ENCODE data around the gene ZNF557. TPM values are rescaled to one million over a fixed set of nuclear protein-coding genes. Genes with fewer than 3 reads are reported as not detected.
"Not testable (repeated sequence)": the region's sequence is repeated elsewhere in the genome, so short reads cannot be mapped to it uniquely, and the experiment has no call there.

ZNF557 gene
- 11.6 and 14.0 TPM in 2 replicates for total RNA-seq

DNA sequence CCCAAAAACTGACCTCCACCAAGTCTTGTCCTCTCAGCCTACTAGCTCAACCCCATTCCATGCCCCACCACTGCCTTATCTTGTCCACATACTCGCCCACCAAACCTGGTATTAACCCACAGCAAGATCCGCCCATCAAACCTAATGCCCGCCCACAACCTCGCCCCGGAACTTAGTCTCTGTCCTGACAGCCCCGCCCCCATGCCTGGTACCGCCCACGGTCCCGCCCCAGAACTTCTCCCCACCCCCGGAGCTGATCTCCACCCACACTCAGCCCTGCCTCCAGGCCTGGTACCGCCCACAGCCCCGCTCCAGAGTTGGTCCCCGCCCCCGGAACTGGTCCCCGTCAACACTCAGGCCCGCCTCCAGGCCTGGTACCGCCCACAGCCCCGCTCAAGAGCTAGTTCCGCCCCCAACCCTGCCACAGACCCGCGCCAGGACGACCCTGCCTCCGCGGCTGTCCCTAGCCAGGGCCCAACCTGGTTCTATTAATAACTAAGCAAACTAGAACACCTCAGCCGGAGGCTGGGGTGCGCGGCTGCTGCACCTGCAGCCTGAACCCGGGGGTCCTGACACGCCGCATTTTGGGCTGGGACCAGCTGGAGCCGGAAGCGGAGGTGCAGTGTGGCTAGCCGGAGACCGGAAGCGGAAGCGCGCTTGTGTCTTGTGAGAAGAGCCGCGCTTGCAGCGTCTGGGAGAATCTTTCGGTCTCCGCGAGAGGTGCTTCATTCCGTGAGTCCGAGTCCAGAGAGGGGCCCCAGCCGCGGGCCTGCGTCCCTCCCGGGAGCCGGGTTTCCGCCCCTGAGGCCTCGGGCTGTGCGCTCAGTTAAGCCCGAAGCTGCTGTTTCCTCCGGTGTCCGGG lies at the start of gene ZNF557:
TSS of gene ZNF557 (plus strand) at position 662 of the 862 bp plus-strand sequence. CDS start 5,372 bp downstream, outside the sequence.
- Histone ChIP-seq H3K4me3 (ENCODE audit: low read depth, low read length) (peak within 1 kb of the TSS; percentile 95), H3K27me3 (ENCODE audit: control insufficient read depth, insufficient read depth, low read length) (no peaks in the 10 kb centered on the region), H3K36me3 (ENCODE audit: control insufficient read depth, insufficient read depth, low read length) (peaks cover 10% of the 10 kb centered on the region)
- FAIRE-seq (no peak), DNase-seq (ENCODE audit: low read depth) (peak; percentile 88)
- TF ChIP-seq, protein P1, sequence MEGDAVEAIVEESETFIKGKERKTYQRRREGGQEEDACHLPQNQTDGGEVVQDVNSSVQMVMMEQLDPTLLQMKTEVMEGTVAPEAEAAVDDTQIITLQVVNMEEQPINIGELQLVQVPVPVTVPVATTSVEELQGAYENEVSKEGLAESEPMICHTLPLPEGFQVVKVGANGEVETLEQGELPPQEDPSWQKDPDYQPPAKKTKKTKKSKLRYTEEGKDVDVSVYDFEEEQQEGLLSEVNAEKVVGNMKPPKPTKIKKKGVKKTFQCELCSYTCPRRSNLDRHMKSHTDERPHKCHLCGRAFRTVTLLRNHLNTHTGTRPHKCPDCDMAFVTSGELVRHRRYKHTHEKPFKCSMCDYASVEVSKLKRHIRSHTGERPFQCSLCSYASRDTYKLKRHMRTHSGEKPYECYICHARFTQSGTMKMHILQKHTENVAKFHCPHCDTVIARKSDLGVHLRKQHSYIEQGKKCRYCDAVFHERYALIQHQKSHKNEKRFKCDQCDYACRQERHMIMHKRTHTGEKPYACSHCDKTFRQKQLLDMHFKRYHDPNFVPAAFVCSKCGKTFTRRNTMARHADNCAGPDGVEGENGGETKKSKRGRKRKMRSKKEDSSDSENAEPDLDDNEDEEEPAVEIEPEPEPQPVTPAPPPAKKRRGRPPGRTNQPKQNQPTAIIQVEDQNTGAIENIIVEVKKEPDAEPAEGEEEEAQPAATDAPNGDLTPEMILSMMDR (IDR thresholded peaks at IDR 0.05; ENCODE audit: insufficient read depth, low read length, severe bottlenecking): no peak

DNA sequence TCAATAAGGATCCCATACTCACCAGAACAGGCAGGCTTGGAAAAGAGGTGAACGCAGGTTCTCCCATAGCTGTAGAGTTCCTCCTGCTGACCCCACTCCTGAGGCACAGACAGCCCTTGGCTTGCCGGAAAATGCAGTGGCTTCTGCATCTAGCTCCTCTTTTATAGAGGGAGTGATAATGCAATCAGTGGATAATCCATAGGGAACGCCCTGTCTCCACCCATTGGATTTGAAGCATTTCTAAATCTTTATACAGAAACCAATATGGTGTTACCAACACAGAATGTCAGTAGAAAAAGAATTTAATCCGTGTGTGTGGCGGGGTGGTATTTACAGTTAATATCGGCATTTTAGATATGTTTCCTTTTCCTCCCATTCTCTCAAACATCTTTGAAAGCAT lies 48.2 kb upstream of the ZNF557 start, which contains the start of gene MBD3L2B:
TSS of gene MBD3L2B (minus strand) at position 101 of the 400 bp plus-strand sequence. CDS start at position 67, 34 bp downstream.
- H3K36me3 ChIP-seq (ENCODE audit: control insufficient read depth, insufficient read depth, low read length); H3K4me3 ChIP-seq (ENCODE audit: low read depth, low read length); DNase-seq (ENCODE audit: low read depth); FAIRE-seq; H3K27me3 ChIP-seq (ENCODE audit: control insufficient read depth, insufficient read depth, low read length): not testable (repeated sequence)

DNA sequence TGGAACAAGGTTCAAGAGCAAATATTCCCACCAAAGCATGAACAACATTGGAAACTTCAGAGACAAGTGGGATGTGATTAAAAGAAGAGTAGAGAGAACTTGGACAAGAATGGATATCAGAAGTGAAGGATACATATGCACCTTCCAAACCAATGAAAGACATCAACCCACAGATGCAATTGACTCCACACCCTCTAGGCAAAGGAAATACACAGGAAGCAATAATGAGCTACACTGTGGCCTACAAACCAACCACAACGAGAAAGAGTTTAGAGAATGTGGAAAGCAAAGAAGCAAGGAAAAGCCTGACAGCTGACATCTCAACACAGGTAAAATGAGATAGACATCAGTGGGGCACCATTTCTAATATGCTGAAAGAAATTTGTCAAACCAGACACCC lies 40.7 kb upstream of the ZNF557 start:
- not testable (repeated sequence) for H3K4me3 ChIP-seq (ENCODE audit: low read depth, low read length); FAIRE-seq; DNase-seq (ENCODE audit: low read depth); H3K36me3 ChIP-seq (ENCODE audit: control insufficient read depth, insufficient read depth, low read length); H3K27me3 ChIP-seq (ENCODE audit: control insufficient read depth, insufficient read depth, low read length)

DNA sequence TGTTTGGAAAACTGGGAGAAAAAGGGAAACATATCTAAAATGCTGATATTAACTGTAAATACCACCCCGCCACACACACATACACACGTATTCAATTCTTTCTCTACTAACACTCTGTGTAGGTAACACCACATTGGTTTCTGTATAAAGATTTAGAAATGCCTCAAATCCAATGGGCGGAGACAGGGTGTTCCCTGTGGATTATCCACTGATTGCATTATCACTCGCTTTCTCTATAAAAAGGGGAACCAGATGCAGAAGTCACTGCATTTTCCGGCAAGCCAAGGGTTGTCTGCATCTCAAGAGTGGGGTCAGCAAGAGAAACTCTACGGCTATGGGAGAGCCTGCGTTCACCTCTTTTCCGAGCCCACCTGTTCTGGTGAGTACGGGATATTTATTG lies 39.2 kb upstream of the ZNF557 start, which contains the start of gene MBD3L5:
TSS of gene MBD3L5 (plus strand) at position 301 of the 400 bp plus-strand sequence. CDS start at position 335, 34 bp downstream.
- DNase-seq (ENCODE audit: low read depth); H3K36me3 ChIP-seq (ENCODE audit: control insufficient read depth, insufficient read depth, low read length); H3K4me3 ChIP-seq (ENCODE audit: low read depth, low read length); H3K27me3 ChIP-seq (ENCODE audit: control insufficient read depth, insufficient read depth, low read length); FAIRE-seq: not testable (repeated sequence)

DNA sequence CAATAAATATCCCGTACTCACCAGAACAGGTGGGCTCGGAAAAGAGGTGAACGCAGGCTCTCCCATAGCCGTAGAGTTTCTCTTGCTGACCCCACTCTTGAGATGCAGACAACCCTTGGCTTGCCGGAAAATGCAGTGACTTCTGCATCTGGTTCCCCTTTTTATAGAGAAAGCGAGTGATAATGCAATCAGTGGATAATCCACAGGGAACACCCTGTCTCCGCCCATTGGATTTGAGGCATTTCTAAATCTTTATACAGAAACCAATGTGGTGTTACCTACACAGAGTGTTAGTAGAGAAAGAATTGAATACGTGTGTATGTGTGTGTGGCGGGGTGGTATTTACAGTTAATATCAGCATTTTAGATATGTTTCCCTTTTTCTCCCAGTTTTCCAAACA lies 29.4 kb upstream of the ZNF557 start, which contains the start of gene MBD3L4:
TSS of gene MBD3L4 (minus strand) at position 101 of the 400 bp plus-strand sequence. CDS start at position 66, 35 bp downstream.
- not testable (repeated sequence) for H3K36me3 ChIP-seq (ENCODE audit: control insufficient read depth, insufficient read depth, low read length); FAIRE-seq; H3K27me3 ChIP-seq (ENCODE audit: control insufficient read depth, insufficient read depth, low read length); H3K4me3 ChIP-seq (ENCODE audit: low read depth, low read length); DNase-seq (ENCODE audit: low read depth)

DNA sequence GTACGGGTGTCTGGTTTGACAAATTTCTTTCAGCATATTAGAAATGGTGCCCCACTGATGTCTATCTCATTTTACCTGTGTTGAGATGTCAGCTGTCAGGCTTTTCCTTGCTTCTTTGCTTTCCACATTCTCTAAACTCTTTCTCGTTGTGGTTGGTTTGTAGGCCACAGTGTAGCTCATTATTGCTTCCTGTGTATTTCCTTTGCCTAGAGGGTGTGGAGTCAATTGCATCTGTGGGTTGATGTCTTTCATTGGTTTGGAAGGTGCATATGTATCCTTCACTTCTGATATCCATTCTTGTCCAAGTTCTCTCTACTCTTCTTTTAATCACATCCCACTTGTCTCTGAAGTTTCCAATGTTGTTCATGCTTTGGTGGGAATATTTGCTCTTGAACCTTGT lies 27.9 kb upstream of the ZNF557 start:
- not testable (repeated sequence) for H3K36me3 ChIP-seq (ENCODE audit: control insufficient read depth, insufficient read depth, low read length); DNase-seq (ENCODE audit: low read depth); FAIRE-seq; H3K27me3 ChIP-seq (ENCODE audit: control insufficient read depth, insufficient read depth, low read length); H3K4me3 ChIP-seq (ENCODE audit: low read depth, low read length)

- not testable (repeated sequence) for DNase-seq (ENCODE audit: low read depth); H3K36me3 ChIP-seq (ENCODE audit: control insufficient read depth, insufficient read depth, low read length); H3K27me3 ChIP-seq (ENCODE audit: control insufficient read depth, insufficient read depth, low read length); FAIRE-seq; H3K4me3 ChIP-seq (ENCODE audit: low read depth, low read length)
Measured at GRCh38 chr19:7049021-7049420, 20.5 kb upstream of the ZNF557 start, which contains the start of gene MBD3L2. Gene MBD3L2 (plus strand): TSS chr19:7049321. CDS start chr19:7049374, 53 bp downstream.

- H3K36me3 ChIP-seq (ENCODE audit: control insufficient read depth, insufficient read depth, low read length); FAIRE-seq; DNase-seq (ENCODE audit: low read depth); H3K4me3 ChIP-seq (ENCODE audit: low read depth, low read length); H3K27me3 ChIP-seq (ENCODE audit: control insufficient read depth, insufficient read depth, low read length): not testable (repeated sequence)
Measured at GRCh38 chr19:7051421-7051820, 18.1 kb upstream of the ZNF557 start.

- H3K36me3 ChIP-seq (ENCODE audit: control insufficient read depth, insufficient read depth, low read length); DNase-seq (ENCODE audit: low read depth); H3K27me3 ChIP-seq (ENCODE audit: control insufficient read depth, insufficient read depth, low read length); FAIRE-seq; H3K4me3 ChIP-seq (ENCODE audit: low read depth, low read length): not testable (repeated sequence)
Measured at GRCh38 chr19:7052896-7053295, 16.6 kb upstream of the ZNF557 start.

DNA sequence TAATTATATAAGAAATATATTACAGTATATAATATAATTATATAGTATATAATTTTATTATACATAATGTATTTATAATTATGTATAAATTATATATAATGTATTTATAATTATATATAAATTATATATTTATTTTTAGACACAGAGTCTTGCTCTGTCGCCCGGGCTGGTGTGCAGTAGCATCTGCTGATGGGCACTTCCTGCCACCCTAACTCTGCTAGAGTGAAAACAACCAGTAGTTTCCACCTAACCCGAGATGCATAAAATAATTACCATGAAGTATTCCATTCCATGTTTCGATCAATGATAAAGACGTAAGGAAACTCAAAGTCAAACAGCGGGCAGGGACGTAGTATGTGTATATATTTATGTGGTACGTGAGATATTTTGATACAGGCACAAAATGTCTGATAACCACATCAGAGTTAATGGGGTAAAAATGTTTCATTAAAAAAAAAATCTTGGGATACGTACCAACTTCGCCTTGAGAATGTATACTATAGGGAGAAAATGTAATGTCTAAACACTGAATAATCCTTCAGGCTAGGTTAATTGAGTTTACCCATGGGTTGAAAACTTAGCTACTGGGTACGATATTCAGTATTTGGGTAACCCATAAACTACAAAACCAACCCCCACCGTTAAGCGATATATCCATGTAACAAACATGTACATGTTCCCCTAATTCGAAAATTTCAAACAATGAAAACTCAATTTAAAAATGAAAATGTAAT lies 14.7 kb upstream of the ZNF557 start:
- FAIRE-seq; H3K4me3 ChIP-seq (ENCODE audit: low read depth, low read length); H3K27me3 ChIP-seq (ENCODE audit: control insufficient read depth, insufficient read depth, low read length); H3K36me3 ChIP-seq (ENCODE audit: control insufficient read depth, insufficient read depth, low read length); DNase-seq (ENCODE audit: low read depth): not testable (repeated sequence)

- DNase-seq (ENCODE audit: low read depth); H3K4me3 ChIP-seq (ENCODE audit: low read depth, low read length); H3K27me3 ChIP-seq (ENCODE audit: control insufficient read depth, insufficient read depth, low read length); H3K36me3 ChIP-seq (ENCODE audit: control insufficient read depth, insufficient read depth, low read length); FAIRE-seq: not testable (repeated sequence)
Measured at GRCh38 chr19:7055679-7056078, 13.8 kb upstream of the ZNF557 start.

- H3K27me3 ChIP-seq (ENCODE audit: control insufficient read depth, insufficient read depth, low read length); H3K4me3 ChIP-seq (ENCODE audit: low read depth, low read length); H3K36me3 ChIP-seq (ENCODE audit: control insufficient read depth, insufficient read depth, low read length); FAIRE-seq; DNase-seq (ENCODE audit: low read depth): not testable (repeated sequence)
Measured at GRCh38 chr19:7056371-7056770, 13.1 kb upstream of the ZNF557 start.

- not testable (repeated sequence) for DNase-seq (ENCODE audit: low read depth); H3K27me3 ChIP-seq (ENCODE audit: control insufficient read depth, insufficient read depth, low read length); FAIRE-seq
Measured at GRCh38 chr19:7058576-7058975, 10.9 kb upstream of the ZNF557 start, which contains the start of gene MBD3L3. Gene MBD3L3 (minus strand): TSS chr19:7058676. CDS start chr19:7058605, 71 bp downstream.

More at GRCh38 chr19:7058576-7058975, 10.9 kb upstream of the ZNF557 start, which contains the start of gene MBD3L3:
- not testable (repeated sequence) for H3K36me3 ChIP-seq (ENCODE audit: control insufficient read depth, insufficient read depth, low read length); H3K4me3 ChIP-seq (ENCODE audit: low read depth, low read length)
